H1 (cell line): ENCODE measurements around the gene C16orf89. TPM values are rescaled to one million over a fixed set of nuclear protein-coding genes. Genes with fewer than 3 reads are reported as not detected.

Experiments used
- CBX5 ChIP-seq: fragments of 300-800, 300-1000 bp; sonication (generic); IDR thresholded peaks from 2 replicates; pipeline ENCODE4 v1.7.1; 2016; ENCODE audit warnings: antibody characterized with exemption, low read length, low read depth
- CHD7 ChIP-seq: fragments of 300-600 bp; sonication (generic); IDR thresholded peaks from 2 replicates; pipeline ENCODE4 v1.7.1; 2012; ENCODE audit warnings: low read length, moderate library complexity, mild to moderate bottlenecking, inconsistent platforms; ENCODE audit not compliant: insufficient replicate concordance
- EZH2 ChIP-seq: fragments of 200-600 bp; sonication (generic); IDR thresholded peaks from 2 replicates; pipeline ENCODE4 v1.7.1; 2012; ENCODE audit warnings: low read depth, mild to moderate bottlenecking, moderate library complexity, low read length, inconsistent platforms; ENCODE audit not compliant: severe bottlenecking
- HDAC2 ChIP-seq, 2 experiments: fragments of 300-600 bp in 1 of 2; sonication (generic) in 1 of 2; IDR thresholded peaks; 2 replicates each; pipeline ENCODE4 v1.6.1; 2011 to 2012; ENCODE audit warnings: low read depth in 2 of 2, low read length in 2 of 2, mild to moderate bottlenecking in 2 of 2, moderate library complexity in 2 of 2, borderline replicate concordance in 1 of 2, inconsistent platforms in 1 of 2
- SIN3A ChIP-seq, 2 experiments: IDR thresholded peaks in 1 of 2; conservative IDR thresholded peaks in 1 of 2; 2 replicates each; pipeline ENCODE4 v1.6.1; 2011 to 2012; ENCODE audit warnings: low read length in 2 of 2, improper control_type of control experiment in 1 of 2, low read depth in 1 of 2, mild to moderate bottlenecking in 1 of 2
- polyA plus RNA-seq, 7 experiments: library from polyadenylated mRNA; depleted of rRNA in 3 of 7; stranded (reverse) in 5 of 7; unstranded in 2 of 7; fragments of >200 nt in 5 of 7; fragments of 200-250 nt in 2 of 7; gene quantifications; 1 replicate in 5 of 7; 2 replicates in 1 of 7; 4 replicates in 1 of 7; pipeline versions ENCODE4 v1.2.1 to v1.2.3, GENCODE V29; 2011 to 2013; ENCODE audit warnings: missing spikeins in 2 of 7, mixed read lengths in 2 of 7
- total RNA-seq: library from RNA; stranded (reverse); fragmentation: NEBNext Ultra II Directional; extraction: Animal tissue kit (Norgen Biotek cat#: 25700); gene quantifications from 2 replicates; pipeline ENCODE4 v1.2.1, GENCODE V29; 2021
- TF ChIP-seq, protein P1 (sequence below), 3 experiments: IDR thresholded peaks; 1 replicate in 2 of 3; 2 replicates in 1 of 3; pipeline versions ENCODE4 v1.5.1 to v1.6.1; 2011; ENCODE audit warnings: low read length in 3 of 3, mild to moderate bottlenecking in 3 of 3, inconsistent platforms in 2 of 3, low read depth in 1 of 3, moderate library complexity in 1 of 3; ENCODE audit not compliant: insufficient read depth in 1 of 3; ENCODE audit errors: control extremely low read depth in 1 of 3

Gene C16orf89
- total and polyA plus RNA-seq, 2 of the 8 experiments (the other 6 are each of a cell fraction or from before 2014, with no cell fraction given): 6.7 to 9.9 TPM

DNA sequence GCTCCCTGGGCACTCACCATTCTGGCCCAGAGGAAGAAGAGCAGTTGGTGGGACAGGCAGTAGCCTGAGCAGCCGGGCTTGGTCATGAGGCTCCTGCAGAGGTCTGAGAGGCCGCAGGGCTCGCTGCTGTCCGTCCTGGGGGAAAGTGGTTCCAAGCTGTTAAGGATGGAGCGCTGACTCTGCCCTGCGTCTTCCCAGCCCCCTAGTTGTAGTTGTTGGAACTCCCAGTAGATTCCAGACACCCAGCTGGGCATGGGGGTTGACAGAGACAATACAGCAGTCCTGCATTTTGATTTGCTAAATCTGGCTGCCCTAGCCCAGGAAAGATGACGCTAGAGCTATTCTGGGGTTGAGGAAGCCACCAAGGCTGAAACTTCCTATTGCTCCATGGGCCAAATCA lies 7.3 kb downstream of the C16orf89 start (continued):
- TF ChIP-seq CHD7: no peak
- TF ChIP-seq SIN3A (conservative IDR thresholded peaks at IDR 0.05 in 1 of 2, IDR thresholded peaks at IDR 0.05 in 1 of 2; ENCODE audit: low read depth in 1 of 2, low read length in 2 of 2): peak in 1 of 2 experiments; percentile 54; a peak in 2 of 4 replicates
- no peak for TF ChIP-seq EZH2
- TF ChIP-seq CBX5: no peak
- TF ChIP-seq, protein P1, sequence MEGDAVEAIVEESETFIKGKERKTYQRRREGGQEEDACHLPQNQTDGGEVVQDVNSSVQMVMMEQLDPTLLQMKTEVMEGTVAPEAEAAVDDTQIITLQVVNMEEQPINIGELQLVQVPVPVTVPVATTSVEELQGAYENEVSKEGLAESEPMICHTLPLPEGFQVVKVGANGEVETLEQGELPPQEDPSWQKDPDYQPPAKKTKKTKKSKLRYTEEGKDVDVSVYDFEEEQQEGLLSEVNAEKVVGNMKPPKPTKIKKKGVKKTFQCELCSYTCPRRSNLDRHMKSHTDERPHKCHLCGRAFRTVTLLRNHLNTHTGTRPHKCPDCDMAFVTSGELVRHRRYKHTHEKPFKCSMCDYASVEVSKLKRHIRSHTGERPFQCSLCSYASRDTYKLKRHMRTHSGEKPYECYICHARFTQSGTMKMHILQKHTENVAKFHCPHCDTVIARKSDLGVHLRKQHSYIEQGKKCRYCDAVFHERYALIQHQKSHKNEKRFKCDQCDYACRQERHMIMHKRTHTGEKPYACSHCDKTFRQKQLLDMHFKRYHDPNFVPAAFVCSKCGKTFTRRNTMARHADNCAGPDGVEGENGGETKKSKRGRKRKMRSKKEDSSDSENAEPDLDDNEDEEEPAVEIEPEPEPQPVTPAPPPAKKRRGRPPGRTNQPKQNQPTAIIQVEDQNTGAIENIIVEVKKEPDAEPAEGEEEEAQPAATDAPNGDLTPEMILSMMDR (IDR thresholded peaks at IDR 0.05; ENCODE audit: control extremely low read depth in 1 of 3, insufficient read depth in 1 of 3, low read depth in 1 of 3, low read length in 3 of 3): peak; percentile 62 to 88 (median 65)
- no peak for TF ChIP-seq HDAC2 (IDR thresholded peaks at IDR 0.05; ENCODE audit: borderline replicate concordance in 1 of 2, low read depth in 2 of 2, low read length in 2 of 2)
